HG03460 (cell line): ENCODE measurements around the gene VPS51.

Experiments used
- ATAC-seq: cut with Tn5 transposase; IDR thresholded peaks from one replicate; pipeline ENCODE4 v1.9.1; 2021; ENCODE audit not compliant: unreplicated experiment

VPS51 gene

GRCh38 chr11:65095974-65096806 is at the start of gene VPS51:
Gene VPS51 (plus strand): TSS chr11:65096214. CDS start chr11:65096251, 37 bp downstream.
- ATAC-seq, result peak; percentile 83

GRCh38 chr11:65047581-65048422 is 48.2 kb upstream of the VPS51 start:
- ATAC-seq, result no peak

DNA sequence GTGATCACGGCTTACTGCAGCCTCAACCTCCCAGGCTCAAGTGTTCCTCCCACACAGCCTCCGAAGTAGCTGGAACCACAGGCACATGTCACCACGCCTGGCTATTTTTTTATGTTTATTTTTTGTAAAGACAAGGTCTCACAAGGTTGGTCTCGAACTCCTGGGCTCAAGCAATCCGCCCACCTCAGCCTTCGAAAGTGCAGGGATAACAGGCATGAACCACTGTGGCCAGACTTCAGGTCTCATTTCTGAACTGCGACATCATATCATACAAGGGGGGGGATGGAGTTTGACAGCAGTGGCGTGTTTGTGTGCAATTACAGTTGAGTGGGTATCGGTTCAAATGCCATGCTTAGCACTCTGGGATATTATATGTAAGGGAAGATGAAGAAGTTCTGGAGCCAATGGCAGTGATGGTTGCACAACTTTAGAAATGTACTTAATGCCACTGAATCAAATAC is 44.6 kb upstream of the VPS51 start:
- no peak for ATAC-seq

DNA sequence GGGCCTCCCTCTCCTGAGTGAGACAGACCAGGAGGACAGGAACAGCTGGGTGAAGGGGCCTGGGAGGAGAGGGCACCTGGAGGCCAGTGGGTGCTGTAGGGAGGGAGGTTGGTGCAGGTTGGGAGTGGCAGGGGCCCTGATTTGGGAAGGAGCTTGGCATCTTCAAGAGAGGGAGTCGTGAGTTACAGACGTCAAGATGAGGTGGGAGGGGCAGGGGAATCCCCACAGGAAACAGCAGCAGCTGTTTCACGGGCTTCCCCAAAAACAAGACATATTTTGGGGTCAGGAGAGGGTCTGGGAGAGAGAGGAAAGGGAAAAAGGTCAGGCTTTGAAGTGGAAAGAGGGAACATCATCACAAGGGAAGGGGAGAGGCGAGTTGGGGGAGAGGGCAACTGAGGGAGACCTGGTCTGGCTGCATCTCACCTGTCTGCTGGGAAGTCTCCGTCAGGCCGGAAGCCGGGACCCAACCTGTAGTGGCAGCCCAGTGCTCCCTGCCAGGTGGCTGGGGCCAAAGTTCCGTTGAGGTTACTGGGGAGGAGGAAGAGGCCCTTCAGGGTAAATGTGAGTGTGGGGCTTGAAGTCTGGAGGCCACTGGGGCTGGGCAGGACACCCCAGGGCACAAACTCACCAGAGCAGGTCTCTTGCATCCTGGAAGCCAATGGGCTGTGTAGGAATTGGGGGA is 42.0 kb upstream of the VPS51 start:
- no peak for ATAC-seq

GRCh38 chr11:65055538-65055937 is 40.5 kb upstream of the VPS51 start:
- no peak for ATAC-seq

- no peak for ATAC-seq
Observed at GRCh38 chr11:65056999-65057398, 39.0 kb upstream of the VPS51 start.

GRCh38 chr11:65057526-65057925 is 38.5 kb upstream of the VPS51 start:
- no peak for ATAC-seq

DNA sequence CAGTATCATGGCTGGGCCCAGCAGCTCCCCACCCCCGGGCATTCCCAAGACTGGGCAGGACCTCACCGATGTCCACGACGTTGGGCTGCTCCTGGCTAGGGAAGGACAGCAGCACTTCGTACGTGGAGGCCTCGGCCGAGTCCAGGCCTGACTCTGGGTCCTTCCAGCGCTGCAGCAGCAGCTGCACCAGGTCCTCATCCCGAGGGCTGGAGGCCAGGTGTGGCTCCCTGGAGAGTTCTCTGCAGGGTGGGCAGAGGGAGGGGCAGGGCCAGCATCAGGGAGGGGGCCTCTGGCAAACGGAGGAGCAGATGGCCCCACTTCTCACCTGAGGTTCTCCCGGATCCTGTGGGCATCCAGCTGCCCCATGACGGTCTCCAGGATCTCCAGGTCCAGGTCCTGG is 38.0 kb upstream of the VPS51 start:
- ATAC-seq, result no peak

DNA sequence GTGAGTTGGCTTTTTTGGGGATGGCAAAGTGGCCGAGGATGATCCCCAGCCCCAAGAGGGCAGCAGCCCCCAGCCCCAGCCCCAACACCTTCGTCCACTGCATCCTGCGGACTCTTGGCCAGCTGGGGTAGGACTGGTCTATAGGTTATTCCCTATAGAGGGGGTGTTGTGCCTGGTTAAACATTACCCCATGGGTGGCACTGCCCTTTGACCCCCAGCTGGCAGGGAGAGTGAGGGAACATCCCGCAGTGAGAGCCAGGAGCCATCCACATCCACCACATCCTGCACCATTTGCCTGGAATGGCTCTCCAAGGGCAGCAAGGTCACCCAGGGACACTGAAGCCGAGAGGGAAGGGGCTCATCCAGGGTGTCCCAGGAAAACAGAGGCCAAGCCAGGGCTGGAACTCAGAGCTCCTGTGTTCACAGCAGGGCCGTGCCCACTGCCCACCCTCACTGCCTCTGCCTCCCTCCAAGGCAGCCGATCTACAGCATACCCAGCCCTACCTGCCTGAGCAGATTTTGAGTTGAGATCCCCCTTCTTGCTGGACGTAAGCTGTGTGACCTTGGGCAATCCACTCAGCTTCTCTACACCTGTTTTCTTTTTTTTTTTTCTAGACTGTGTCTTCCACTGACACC is 37.5 kb upstream of the VPS51 start, which contains the start of gene NAALADL1:
TSS of gene NAALADL1 (minus strand) at position 135 of the 636 bp plus-strand sequence. CDS start at position 103, 32 bp downstream.
- ATAC-seq, result no peak

DNA sequence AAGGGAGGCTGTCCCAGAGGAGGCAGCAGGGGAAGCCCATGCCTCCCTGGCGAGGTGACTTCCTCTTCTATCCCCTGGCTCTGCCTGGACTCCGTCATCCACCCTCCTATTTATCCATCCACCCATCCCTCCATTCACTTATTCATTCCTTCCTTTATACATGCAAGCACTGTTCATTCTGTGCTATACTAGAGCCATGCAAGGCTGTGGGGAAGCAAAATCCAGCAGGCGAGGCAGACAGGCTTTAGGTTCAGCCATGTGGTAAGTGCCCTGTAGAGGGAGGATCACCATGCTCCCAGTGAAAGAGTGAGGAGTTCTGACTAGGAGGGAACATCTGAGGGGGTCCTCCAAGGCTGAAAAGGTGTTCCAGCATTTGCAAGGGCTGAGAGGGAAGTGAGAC is 36.5 kb upstream of the VPS51 start:
- no peak for ATAC-seq

GRCh38 chr11:65059959-65060824 is 35.8 kb upstream of the VPS51 start:
- no peak for ATAC-seq

- ATAC-seq, result no peak
Observed at GRCh38 chr11:65060913-65061408, 35.1 kb upstream of the VPS51 start.

GRCh38 chr11:65063532-65063931 is 32.5 kb upstream of the VPS51 start:
- ATAC-seq, result no peak

DNA sequence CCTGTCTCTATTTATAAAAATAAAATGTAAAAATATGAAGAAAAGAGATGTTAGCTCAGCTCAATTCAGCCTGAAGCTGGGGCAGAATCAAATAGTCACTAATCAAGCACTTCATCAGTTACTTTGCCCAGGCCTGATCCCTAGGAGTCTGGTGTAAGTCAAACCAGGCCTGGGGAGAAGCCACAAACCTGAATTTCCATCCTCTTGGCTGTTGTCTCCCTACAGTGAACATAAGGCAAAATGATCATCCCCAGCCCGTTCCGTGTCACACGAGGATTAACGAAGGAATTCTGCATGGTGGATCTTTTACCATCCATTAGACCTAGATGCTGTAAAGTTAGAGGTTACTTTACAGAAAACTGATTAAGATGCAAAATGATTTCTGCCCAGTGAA is 31.2 kb upstream of the VPS51 start:
- no peak for ATAC-seq

GRCh38 chr11:65065851-65066250 is 30.2 kb upstream of the VPS51 start:
- no peak for ATAC-seq

- ATAC-seq, result no peak
Observed at GRCh38 chr11:65066315-65066714, 29.7 kb upstream of the VPS51 start.

- ATAC-seq, result no peak
Observed at GRCh38 chr11:65066805-65067291, 29.2 kb upstream of the VPS51 start.

GRCh38 chr11:65067446-65067845 is 28.6 kb upstream of the VPS51 start:
- ATAC-seq, result no peak

DNA sequence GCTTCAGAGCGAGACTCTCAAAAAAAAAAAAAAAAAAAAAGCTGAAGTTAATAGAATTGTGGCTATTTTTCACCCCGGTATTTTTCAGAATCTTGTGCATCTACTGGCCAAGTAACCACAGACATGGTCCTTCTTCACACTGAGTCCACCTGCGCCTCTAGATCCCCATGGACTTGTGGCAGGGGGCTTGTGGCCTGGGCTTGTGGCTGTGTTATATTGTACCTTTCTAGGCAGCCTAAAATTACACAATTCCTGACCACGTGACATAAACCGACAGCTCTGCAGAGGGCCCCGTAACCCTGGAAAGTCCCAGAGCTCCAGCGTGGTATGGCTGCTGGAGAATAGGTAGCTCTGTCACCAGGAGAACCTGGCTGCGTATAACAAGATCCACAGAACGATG is 26.8 kb upstream of the VPS51 start:
- ATAC-seq, result no peak
